Heart right ventricle (tissue), 16 donors: ENCODE results near the gene SCN10A. TPM values are rescaled to one million over a fixed set of nuclear protein-coding genes. Genes with fewer than 3 reads are reported as not detected.

ENCODE experiments used
- ATAC-seq, 8 donors: fragments of 200-7000 bp; cut with Tn5 transposase; one replicate each; pipeline ENCODE4 v1.9.1; 2020; ENCODE audit warnings: mild to moderate bottlenecking in 8 of 8, moderate library complexity in 8 of 8, moderate number of reproducible peaks in 1 of 8
- DNase-seq, 2 donors: peaks; one replicate each; pipeline ENCODE4 v3.0.0-alpha.2; 2020
- H3K27ac ChIP-seq, 10 donors: fragments of 200-600 bp; sonication (generic) in 2 of 10; one replicate each; pipeline versions ENCODE4 v1.5.0 to v1.8.0; 2020 to 2022; ENCODE audit warnings: mild to moderate bottlenecking in 3 of 10
- H3K27me3 ChIP-seq, 7 donors: fragments of 200-600 bp; one replicate each; pipeline ENCODE4 v1.8.0; 2021 to 2022; ENCODE audit warnings: mild to moderate bottlenecking in 2 of 7
- H3K36me3 ChIP-seq, 9 donors: fragments of 200-600 bp; sonication (generic) in 1 of 9; one replicate each; pipeline versions ENCODE4 v1.5.0 to v1.8.0; 2020 to 2022; ENCODE audit warnings: mild to moderate bottlenecking in 2 of 9
- H3K4me1 ChIP-seq, 9 donors: fragments of 200-600 bp; sonication (generic) in 1 of 9; one replicate each; pipeline versions ENCODE4 v1.5.0 to v1.8.0; 2020 to 2022; ENCODE audit warnings: mild to moderate bottlenecking in 4 of 9
- H3K4me3 ChIP-seq, 10 donors: fragments of 200-600 bp; sonication (generic) in 2 of 10; one replicate each; pipeline versions ENCODE4 v1.5.0 to v1.8.0; 2020 to 2022; ENCODE audit warnings: mild to moderate bottlenecking in 7 of 10, moderate library complexity in 2 of 10
- H3K9me3 ChIP-seq, 11 donors: fragments of 200-600 bp in 10 of 11; sonication (generic) in 2 of 11; one replicate each; pipeline versions ENCODE4 v1.5.0 to v1.8.0; 2013 to 2022; ENCODE audit warnings: mild to moderate bottlenecking in 2 of 11, control low read depth in 1 of 11, moderate library complexity in 1 of 11
- whole genome bisulfite sequencing, 2 donors: extraction: QIAGEN DNeasy Blood & Tissue Kit; methylation state at CpG; one replicate each; pipeline ENCODE4 v1.1.7; 2013; ENCODE audit warnings: inconsistent platforms in 1 of 2; 5-methylcytosine and 5-hydroxymethylcytosine counted together
- intact Hi-C, 10 donors: fragments of 100-400 bp; cut with DNase I; formaldehyde crosslinking; loops; one replicate each; pipeline versions ENCODE4 v1.11.1 to v1.14.2; 2022
- polyA plus RNA-seq, 2 donors: library from polyadenylated mRNA; stranded (reverse); fragments of 200-250 nt; gene quantifications; one replicate each; pipeline ENCODE4 v1.2.3, GENCODE V29; 2013
- total RNA-seq, 10 donors: library from RNA; stranded (reverse); fragmentation: NEBNext Ultra II Directional in 3 of 10; extraction: Animal tissue kit (Norgen Biotek cat#: 25700) in 3 of 10; gene quantifications; one replicate each; pipeline versions ENCODE4 v1.2.1 to v1.2.4, GENCODE V29; 2021 to 2023
- TF ChIP-seq, protein P1 (sequence below), 9 donors: fragments of 200-600 bp; sonication (generic) in 2 of 9; IDR thresholded peaks; one replicate each; pipeline versions ENCODE4 v1.5.0 to v1.8.0; 2021 to 2022; ENCODE audit warnings: antibody characterized with exemption in 9 of 9, mild to moderate bottlenecking in 5 of 9, moderate library complexity in 1 of 9
- donor health status: Arrhythmogenic right ventricular cardiomyopathy.
- donor health status: ischemic (EF 13 %, LVEDD 7.1; RV severe dilation, severe dysfunction).
- donor health status: healthy with polysubstance abuse.
- donor health status: DM: no; HTN: yes; CAD: no.
- donor health status: DM: no; HTN: no; CAD: no.
- donor health status: ischemic (EF 25% LVEDD 6.9; RV normal size, moderate dysfunction).
- donor health status: ischemic (EF 25% LVEDD 5.7; RV mildly dilated, moderate dysfunction).
- donor health status: healthy.
- donor health status: DM: yes; HTN: yes; CAD: no.
- donor health status: Ischemic cardiomyopathy.
- donor health status: ischemic (EF 35%, LVEDD 5.7; RV mildly dilated, moderate dysfunction).
- donor health status: nonischemic (EF 11% LVEDD 7.7; RV severe dilation, severe dysfunction).
- donor health status: DM: yes; HTN: yes; CAD: no.
- donor health status: PGD.
- donor health status: ischemic (EF 29% LVEDD 5.4; RV normal size, mild dysfunction).
- donor health status: nonischemic (EF 23%, LVEDD 6.1; RV moderate dilation, normal function).

The SCN10A gene
- total and polyA plus RNA-seq, 12 donors, result 0.03 to 0.36 (median 0.07) TPM

DNA sequence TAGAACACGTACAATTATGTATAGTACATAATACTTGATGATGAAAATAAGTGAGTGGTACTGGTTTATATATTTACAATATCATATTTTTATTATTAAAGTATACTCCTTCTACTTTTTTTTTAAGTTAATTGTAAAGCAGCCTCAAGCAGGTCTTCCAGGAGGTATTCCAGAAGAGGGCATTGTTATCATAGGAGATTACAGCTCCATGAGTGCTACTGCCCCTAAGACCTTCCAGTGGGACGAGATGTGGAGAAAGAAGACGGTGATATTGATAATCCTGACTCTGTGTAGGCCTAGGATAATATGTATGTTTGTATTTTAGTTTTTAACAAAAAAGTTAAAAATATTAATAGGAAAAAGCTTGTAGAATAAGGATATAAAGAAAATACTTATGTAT, 126.2 kb downstream of the SCN10A start:
- intact Hi-C loops, result loop anchor here in 8 of 10 donors (2.0 to 10.0 kb wide), 4 partner anchors 153 to 158 kb away; no protein-coding TSS in a partner anchor
- Histone ChIP-seq H3K27me3 (no peaks in the 10 kb centered on the region), H3K4me3 (no peak overlapping the region), H3K4me1 (no peaks in the 10 kb centered on the region), H3K27ac (no peak overlapping the region), H3K9me3 (no peaks in the 10 kb centered on the region), H3K36me3 (no peaks in the 10 kb centered on the region)
- peak in 2 of 8 donors; percentile 42 to 58 for ATAC-seq
- DNase-seq, result no peak
- TF ChIP-seq, protein P1, sequence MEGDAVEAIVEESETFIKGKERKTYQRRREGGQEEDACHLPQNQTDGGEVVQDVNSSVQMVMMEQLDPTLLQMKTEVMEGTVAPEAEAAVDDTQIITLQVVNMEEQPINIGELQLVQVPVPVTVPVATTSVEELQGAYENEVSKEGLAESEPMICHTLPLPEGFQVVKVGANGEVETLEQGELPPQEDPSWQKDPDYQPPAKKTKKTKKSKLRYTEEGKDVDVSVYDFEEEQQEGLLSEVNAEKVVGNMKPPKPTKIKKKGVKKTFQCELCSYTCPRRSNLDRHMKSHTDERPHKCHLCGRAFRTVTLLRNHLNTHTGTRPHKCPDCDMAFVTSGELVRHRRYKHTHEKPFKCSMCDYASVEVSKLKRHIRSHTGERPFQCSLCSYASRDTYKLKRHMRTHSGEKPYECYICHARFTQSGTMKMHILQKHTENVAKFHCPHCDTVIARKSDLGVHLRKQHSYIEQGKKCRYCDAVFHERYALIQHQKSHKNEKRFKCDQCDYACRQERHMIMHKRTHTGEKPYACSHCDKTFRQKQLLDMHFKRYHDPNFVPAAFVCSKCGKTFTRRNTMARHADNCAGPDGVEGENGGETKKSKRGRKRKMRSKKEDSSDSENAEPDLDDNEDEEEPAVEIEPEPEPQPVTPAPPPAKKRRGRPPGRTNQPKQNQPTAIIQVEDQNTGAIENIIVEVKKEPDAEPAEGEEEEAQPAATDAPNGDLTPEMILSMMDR (IDR thresholded peaks at IDR 0.05), result peak in 3 of 9 donors; percentile 29 to 43 (median 38)
- 50 to 56% methylated on average over 3 of the region's 3 CpGs for WGBS, 2 donors

DNA sequence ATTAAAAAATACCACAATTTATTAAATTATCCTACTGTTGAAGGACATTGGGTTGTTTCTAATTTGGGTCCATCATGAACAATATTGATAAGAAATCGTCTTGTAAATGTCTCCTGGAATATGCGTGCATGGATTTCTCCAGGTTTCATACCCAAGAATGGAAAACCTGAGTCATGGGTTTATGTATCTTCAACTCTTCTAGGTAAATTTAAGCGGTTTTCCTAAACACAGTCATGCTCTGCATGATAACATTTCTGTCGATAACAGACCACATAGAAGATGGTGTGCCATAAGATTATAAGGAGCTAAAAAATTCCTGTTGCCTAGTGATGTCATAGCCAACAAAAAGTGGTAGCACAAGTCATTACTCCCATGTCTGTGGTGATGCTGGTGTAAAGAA, 126.7 kb downstream of the SCN10A start:
- Histone ChIP-seq H3K4me1 (no peaks in the 10 kb centered on the region), H3K27me3 (no peaks in the 10 kb centered on the region), H3K4me3 (no peak overlapping the region), H3K36me3 (no peaks in the 10 kb centered on the region), H3K9me3 (no peaks in the 10 kb centered on the region), H3K27ac (no peak overlapping the region)
- DNase-seq (no peak), ATAC-seq (no peak)
- 81 to 86% methylated on average over 4 of the region's 4 CpGs for WGBS, 2 donors
- TF ChIP-seq, protein P1 (IDR thresholded peaks at IDR 0.05), result no peak
- intact Hi-C loops, result loop anchor here in 7 of 10 donors (5.0 to 10.0 kb wide), 3 partner anchors 153 to 158 kb away; no protein-coding TSS in a partner anchor

DNA sequence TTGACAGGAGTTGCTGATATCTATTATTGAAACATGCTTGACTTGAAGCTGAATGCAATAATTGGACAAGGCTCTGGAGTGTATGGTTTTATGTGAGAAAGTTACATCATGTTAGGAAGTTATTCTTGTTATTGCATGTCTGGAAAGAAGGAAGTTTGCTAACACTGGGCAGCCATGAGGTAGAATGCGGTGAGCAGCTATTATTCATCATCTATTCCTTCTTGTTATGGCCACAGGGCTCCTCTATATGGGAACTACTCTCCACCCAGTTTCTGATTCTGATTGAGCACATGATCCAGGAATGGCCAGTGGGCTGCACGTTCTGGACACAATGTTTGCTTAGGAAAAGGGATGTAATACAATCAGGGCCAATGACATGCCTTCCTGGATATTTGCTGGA, 128.7 kb downstream of the SCN10A start:
- H3K9me3 ChIP-seq, result no peaks in the 10 kb centered on the region
- no peaks in the 10 kb centered on the region for H3K27me3 ChIP-seq
- intact Hi-C loops, result loop anchor here in 7 of 10 donors (5.0 to 10.0 kb wide), 3 partner anchors 155 to 160 kb away; no protein-coding TSS in a partner anchor
- H3K4me3 ChIP-seq, result no peak overlapping the region
- 66 to 77% methylated on average over 2 of the region's 2 CpGs for WGBS, 2 donors
- no peaks in the 10 kb centered on the region for H3K36me3 ChIP-seq
- no peaks in the 10 kb centered on the region for H3K4me1 ChIP-seq
- DNase-seq (no peak), ATAC-seq (no peak)
- no peak overlapping the region for H3K27ac ChIP-seq
- TF ChIP-seq, protein P1 (IDR thresholded peaks at IDR 0.05), result no peak

DNA sequence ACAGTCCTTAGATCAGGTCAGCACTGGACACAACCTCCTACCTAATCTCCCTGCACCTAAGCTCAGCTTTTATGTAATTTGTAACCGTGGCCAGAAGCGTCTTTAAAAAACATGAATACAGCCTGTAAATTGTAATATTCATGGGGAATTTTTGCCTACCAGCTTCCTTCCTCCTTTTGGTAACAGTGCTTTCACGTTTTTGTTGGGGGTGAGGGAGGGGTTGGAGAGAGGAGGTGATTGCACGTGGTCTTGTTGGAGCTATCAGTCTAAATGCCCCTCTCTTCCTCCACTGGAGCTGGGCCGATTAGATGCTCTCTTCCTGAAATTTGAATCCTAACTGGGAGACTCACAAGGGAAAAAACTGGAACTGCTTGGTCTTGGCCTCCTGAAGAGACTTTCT, 131.5 kb downstream of the SCN10A start:
- Histone ChIP-seq H3K27ac (no peak overlapping the region), H3K4me1 (no peaks in the 10 kb centered on the region), H3K9me3 (no peaks in the 10 kb centered on the region), H3K36me3 (no peaks in the 10 kb centered on the region), H3K27me3 (peaks cover 0 to 6% (median 0%) of the 10 kb centered on the region in 7 donors), H3K4me3 (no peak overlapping the region)
- WGBS, 2 donors, result 45 to 52% methylated on average over 5 of the region's 5 CpGs
- intact Hi-C loops, result loop anchor here in 3 of 10 donors (10.0 kb wide), 1 partner anchor 160 kb away; no protein-coding TSS in a partner anchor
- ATAC-seq, result no peak
- no peak for DNase-seq
- TF ChIP-seq, protein P1 (IDR thresholded peaks at IDR 0.05), result no peak
